Activated naive CD4-positive, alpha-beta T cell treated with anti-CD3 and anti-CD28 coated beads for 36 hours (primary cell): ENCODE measurements around the gene BRME1. TPM values are rescaled to one million over a fixed set of nuclear protein-coding genes. Genes with fewer than 3 reads are reported as not detected.
A peak's percentile ranks its signal among the peaks of the same experiment; 100 is the strongest.

ENCODE experiments used
- microRNA-seq: library from miRNA; unstranded; fragments of <30 nt; microRNA quantifications from one replicate; pipeline ENCODE4 v1.2.0, GENCODE V29; 2022; ENCODE audit warnings: borderline microRNAs expressed, borderline replicate concordance
- total RNA-seq, 2 experiments: library from RNA; stranded (reverse); gene quantifications; one replicate each; pipeline ENCODE4 v1.2.3, GENCODE V29; 2021

BRME1 gene
- total RNA-seq, 2 experiments from 2014 or later = 5.8 to 5.9 TPM

Small RNA genes within 50 kb of the gene (microRNA-seq; reads per million reads assigned to microRNA genes)
- gene MIR181C (196 reads per million, percentile 68 among the genes with 10 or more reads in this experiment), gene MIR181D (222 reads per million, percentile 70 among the genes with 10 or more reads in this experiment)

Other genes with a start within 250 kb of the BRME1 start
- gene MRI1, start 141.6 kb downstream of the BRME1 start, total RNA-seq = 10 to 100 TPM; 14.0 to 14.8 TPM
- 100 to 1,000 TPM; 116 to 132 TPM for gene C19orf53, start 131.7 kb downstream of the BRME1 start, total RNA-seq
- gene ZSWIM4, start 110.7 kb downstream of the BRME1 start, total RNA-seq = 1 to 10 TPM; 6.7 to 7.1 TPM
- gene NANOS3, start 29.0 kb downstream of the BRME1 start, total RNA-seq = under 1 TPM; 0.55 to 0.74 TPM
- 10 to 100 TPM; 27.4 to 28.6 TPM for gene CC2D1A, start 84 bp upstream of the BRME1 start, total RNA-seq
- under 1 TPM in 1 of 2 experiments, not detected in 1; 0.29 TPM for gene PODNL1, start 32.3 kb upstream of the BRME1 start, total RNA-seq
- gene DCAF15, start 46.4 kb upstream of the BRME1 start, total RNA-seq = 10 to 100 TPM; 67.7 to 70.6 TPM
- gene RFX1, start 100.2 kb upstream of the BRME1 start, total RNA-seq = 10 to 100 TPM; 13.8 to 14.0 TPM
- gene RLN3, start 122.0 kb upstream of the BRME1 start, total RNA-seq = not detected
- 10 to 100 TPM; 59.3 to 59.4 TPM for gene IL27RA, start 125.6 kb upstream of the BRME1 start, total RNA-seq
- not detected for gene PALM3, start 156.0 kb upstream of the BRME1 start, total RNA-seq
- under 1 TPM; 0.45 to 0.96 TPM for gene MISP3, start 166.7 kb upstream of the BRME1 start, total RNA-seq
- gene C19orf67, start 179.7 kb upstream of the BRME1 start, total RNA-seq = not detected
- gene SAMD1, start 184.6 kb upstream of the BRME1 start, total RNA-seq = 10 to 100 TPM; 50.9 to 53.0 TPM
- 10 to 100 TPM; 48.2 to 60.0 TPM for gene PRKACA, start 211.6 kb upstream of the BRME1 start, total RNA-seq
- 10 to 100 TPM; 54.7 to 56.6 TPM for gene ASF1B, start 230.5 kb upstream of the BRME1 start, total RNA-seq